ENCODE results near the gene PRSS57. TPM values are rescaled to one million over a fixed set of nuclear protein-coding genes. Genes with fewer than 3 reads are reported as not detected.

Gene PRSS57
- total RNA-seq, 1 donor from 2014 or later: not detected

DNA sequence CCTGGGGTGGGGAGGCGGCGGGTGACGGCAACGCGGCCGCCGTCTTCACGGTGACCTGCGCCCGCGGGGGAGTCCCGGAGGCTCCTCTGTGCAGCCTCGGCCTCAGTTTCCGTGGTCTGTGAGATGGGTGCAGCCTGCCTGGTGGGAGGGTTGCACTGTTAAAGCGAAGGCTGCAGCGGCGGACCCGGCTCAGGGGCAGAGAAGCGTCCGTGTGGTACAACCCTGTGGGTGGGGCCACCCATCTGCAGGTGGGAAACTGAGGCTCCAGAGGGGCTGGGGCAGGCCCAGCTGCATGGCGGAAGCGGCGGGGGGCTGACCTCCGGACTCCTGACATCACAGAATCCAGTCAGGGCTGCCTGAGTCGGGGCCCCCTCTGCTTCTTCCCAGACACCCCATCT is 55.1 kb downstream of the PRSS57 start:
- no peak for DNase-seq
- Mint-ChIP-seq H3K27ac (no peak overlapping the region), H3K4me3 (no peak overlapping the region), H3K36me3 (ENCODE audit: low read depth) (peaks cover 8% of the 10 kb centered on the region), H3K9me3 (no peaks in the 10 kb centered on the region), H3K4me1 (peaks cover 28% of the 10 kb centered on the region), H3K27me3 (no peaks in the 10 kb centered on the region)
- TF ChIP-seq, protein P1, sequence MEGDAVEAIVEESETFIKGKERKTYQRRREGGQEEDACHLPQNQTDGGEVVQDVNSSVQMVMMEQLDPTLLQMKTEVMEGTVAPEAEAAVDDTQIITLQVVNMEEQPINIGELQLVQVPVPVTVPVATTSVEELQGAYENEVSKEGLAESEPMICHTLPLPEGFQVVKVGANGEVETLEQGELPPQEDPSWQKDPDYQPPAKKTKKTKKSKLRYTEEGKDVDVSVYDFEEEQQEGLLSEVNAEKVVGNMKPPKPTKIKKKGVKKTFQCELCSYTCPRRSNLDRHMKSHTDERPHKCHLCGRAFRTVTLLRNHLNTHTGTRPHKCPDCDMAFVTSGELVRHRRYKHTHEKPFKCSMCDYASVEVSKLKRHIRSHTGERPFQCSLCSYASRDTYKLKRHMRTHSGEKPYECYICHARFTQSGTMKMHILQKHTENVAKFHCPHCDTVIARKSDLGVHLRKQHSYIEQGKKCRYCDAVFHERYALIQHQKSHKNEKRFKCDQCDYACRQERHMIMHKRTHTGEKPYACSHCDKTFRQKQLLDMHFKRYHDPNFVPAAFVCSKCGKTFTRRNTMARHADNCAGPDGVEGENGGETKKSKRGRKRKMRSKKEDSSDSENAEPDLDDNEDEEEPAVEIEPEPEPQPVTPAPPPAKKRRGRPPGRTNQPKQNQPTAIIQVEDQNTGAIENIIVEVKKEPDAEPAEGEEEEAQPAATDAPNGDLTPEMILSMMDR (IDR thresholded peaks at IDR 0.05): no peak
- CTCF ChIA-PET: no interaction called here
- intact Hi-C loops (cut with micrococcal nuclease): no loop called here
- POLR2A ChIA-PET: no interaction called here
- no peak for ATAC-seq (ENCODE audit: low read depth)

DNA sequence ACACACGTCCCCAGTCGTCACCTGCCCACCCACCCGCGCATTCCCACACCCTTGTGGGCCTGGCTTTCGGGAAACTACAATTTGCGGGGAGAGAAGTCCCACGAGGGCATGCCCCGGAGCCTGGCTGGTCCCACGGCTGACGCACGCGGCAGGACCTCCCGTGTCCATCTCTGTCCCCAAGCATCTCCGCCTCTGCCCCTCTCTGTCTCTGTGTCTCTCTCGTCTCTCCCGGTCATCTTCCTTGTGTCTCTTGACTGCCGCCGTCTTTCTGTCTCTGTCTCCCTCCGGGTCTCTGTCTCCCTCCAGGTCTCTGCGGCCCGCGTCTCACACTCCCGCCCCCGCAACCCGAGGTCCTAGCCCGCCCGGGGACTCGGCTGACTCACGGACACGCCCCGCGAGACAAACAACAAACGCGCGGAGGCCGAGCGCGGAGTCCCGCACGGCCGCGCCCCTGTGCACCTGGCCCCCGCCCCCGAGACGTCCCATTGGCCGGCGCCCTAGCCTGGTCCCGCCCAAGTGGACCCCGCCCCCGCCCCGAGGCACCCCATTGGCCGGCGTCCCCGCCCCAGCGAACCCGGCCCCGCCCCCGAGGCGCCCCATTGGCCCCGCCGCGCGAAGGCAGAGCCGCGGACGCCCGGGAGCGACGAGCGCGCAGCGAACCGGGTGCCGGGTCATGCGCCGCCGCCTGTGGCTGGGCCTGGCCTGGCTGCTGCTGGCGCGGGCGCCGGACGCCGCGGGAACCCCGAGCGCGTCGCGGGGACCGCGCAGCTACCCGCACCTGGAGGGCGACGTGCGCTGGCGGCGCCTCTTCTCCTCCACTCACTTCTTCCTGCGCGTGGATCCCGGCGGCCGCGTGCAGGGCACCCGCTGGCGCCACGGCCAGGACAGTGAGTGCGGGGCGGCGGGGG is 55.7 kb downstream of the PRSS57 start, which contains the start of gene FGF22:
Gene FGF22, plus strand, starts transcription at position 627 of the 908 bp plus-strand sequence. Its CDS starts 47 bp downstream, at position 674.
- TF ChIP-seq, protein P1 (IDR thresholded peaks at IDR 0.05): no peak
- CTCF ChIA-PET: no interaction called here
- H3K4me3 Mint-ChIP-seq: peak within 1 kb of the TSS; percentile 83
- ATAC-seq (ENCODE audit: low read depth) (peak; percentile 92), DNase-seq (peak; percentile 82)
- H3K36me3 Mint-ChIP-seq (ENCODE audit: low read depth): peaks cover 3% of the 10 kb centered on the region
- H3K27ac Mint-ChIP-seq: peak within 1 kb of the TSS; percentile 81
- POLR2A ChIA-PET: no interaction called here
- intact Hi-C loops (cut with micrococcal nuclease): no loop called here
- no peaks in the 10 kb centered on the region for H3K9me3 Mint-ChIP-seq
- peaks cover 24% of the 10 kb centered on the region for H3K4me1 Mint-ChIP-seq
- no peaks in the 10 kb centered on the region for H3K27me3 Mint-ChIP-seq

DNA sequence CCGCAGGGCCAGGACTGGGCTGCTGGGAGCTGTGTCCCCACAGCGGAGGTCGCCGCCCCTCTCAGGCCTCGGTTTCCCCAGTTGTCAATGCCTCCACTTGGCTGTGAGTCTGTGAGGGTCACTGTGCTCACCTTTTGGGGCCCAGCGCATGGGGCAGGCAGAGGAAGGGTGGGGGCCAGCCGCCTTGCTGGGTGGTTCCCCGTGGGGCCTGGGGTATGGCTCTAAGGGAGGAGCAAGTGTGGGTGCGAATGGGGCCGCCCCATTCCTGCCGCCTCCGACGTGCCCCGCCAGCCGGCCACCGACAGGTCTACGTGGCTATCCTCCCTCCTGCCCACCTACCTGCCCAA is 56.4 kb downstream of the PRSS57 start:
- CTCF ChIA-PET: no interaction called here
- TF ChIP-seq, protein P1 (IDR thresholded peaks at IDR 0.05): no peak
- intact Hi-C loops (cut with micrococcal nuclease): no loop called here
- Mint-ChIP-seq H3K36me3 (ENCODE audit: low read depth) (peaks cover under 1% of the 10 kb centered on the region), H3K27ac (peak overlapping the region; percentile 81), H3K9me3 (no peaks in the 10 kb centered on the region), H3K27me3 (no peaks in the 10 kb centered on the region), H3K4me3 (peak overlapping the region; percentile 83), H3K4me1 (peaks cover 27% of the 10 kb centered on the region)
- ATAC-seq (ENCODE audit: low read depth): no peak
- no peak for DNase-seq
- POLR2A ChIA-PET: no interaction called here

Other genes starting within 250 kb of the PRSS57 start
- 0.24 TPM in 1 of 2 replicates, not detected in the other for gene SHC2, start 234.4 kb downstream of the PRSS57 start, total RNA-seq
- gene MADCAM1, start 199.0 kb downstream of the PRSS57 start, total RNA-seq: 0.40 and 0.76 TPM in 2 replicates
- 20.3 and 23.8 TPM in 2 replicates for gene TPGS1, start 188.0 kb downstream of the PRSS57 start, total RNA-seq
- 19.8 and 23.1 TPM in 2 replicates for gene CDC34, start 163.7 kb downstream of the PRSS57 start, total RNA-seq
- 0.22 TPM in 1 of 2 replicates, not detected in the other for gene GZMM, start 151.4 kb downstream of the PRSS57 start, total RNA-seq
- 150 and 152 TPM in 2 replicates for gene BSG, start 122.9 kb downstream of the PRSS57 start, total RNA-seq
- 0.13 and 0.17 TPM in 2 replicates for gene HCN2, start 105.6 kb downstream of the PRSS57 start, total RNA-seq
- 54.7 and 58.2 TPM in 2 replicates for gene POLRMT, start 61.9 kb downstream of the PRSS57 start, total RNA-seq
- gene FGF22, start 55.6 kb downstream of the PRSS57 start, total RNA-seq: 0.64 and 0.73 TPM in 2 replicates
- gene RNF126, start 32.2 kb downstream of the PRSS57 start, total RNA-seq: 75.9 and 82.7 TPM in 2 replicates
- 2.1 and 2.2 TPM in 2 replicates for gene FSTL3, start 19.1 kb downstream of the PRSS57 start, total RNA-seq
- gene PALM, start 13.5 kb upstream of the PRSS57 start, total RNA-seq: not detected in 2 replicates
- gene MISP, start 55.7 kb upstream of the PRSS57 start, total RNA-seq: not detected in 2 replicates
- gene PTBP1, start 102.0 kb upstream of the PRSS57 start, total RNA-seq: 404 and 417 TPM in 2 replicates
- not detected in 2 replicates for gene PLPPR3, start 126.5 kb upstream of the PRSS57 start, total RNA-seq
- 0.20 and 1.3 TPM in 2 replicates for gene AZU1, start 132.4 kb upstream of the PRSS57 start, total RNA-seq
- gene PRTN3, start 145.5 kb upstream of the PRSS57 start, total RNA-seq: not detected in 2 replicates
- gene ELANE, start 156.9 kb upstream of the PRSS57 start, total RNA-seq: not detected in 2 replicates
- 0.54 TPM in 1 of 2 replicates, not detected in the other for gene CFD, start 164.2 kb upstream of the PRSS57 start, total RNA-seq
- 76.1 and 79.3 TPM in 2 replicates for gene MED16, start 197.7 kb upstream of the PRSS57 start, total RNA-seq
- gene RNU6-9, start 198.0 kb upstream of the PRSS57 start, total RNA-seq: not detected in 2 replicates
- 174 and 189 TPM in 2 replicates for gene R3HDM4, start 217.8 kb upstream of the PRSS57 start, total RNA-seq
- gene KISS1R, start 221.9 kb upstream of the PRSS57 start, total RNA-seq: 0.49 TPM in 2 replicates
- 67.7 and 74.9 TPM in 2 replicates for gene ARID3A, start 230.6 kb upstream of the PRSS57 start, total RNA-seq

All from activated B cell treated with CpG ODN at 0.5 μM for 24 hours (primary cell).